GM21737 (cell line): ENCODE results near the gene SIAH1.
A peak's percentile ranks its signal among the peaks of the same experiment; 100 is the strongest.
"Not testable (repeated sequence)": the region's sequence is repeated elsewhere in the genome, so short reads cannot be mapped to it uniquely, and the experiment has no call there.

Experiments
- ATAC-seq: cut with Tn5 transposase; IDR thresholded peaks from one replicate; pipeline ENCODE4 v1.9.1; 2021; ENCODE audit warnings: mild to moderate bottlenecking, moderate library complexity; ENCODE audit not compliant: unreplicated experiment

Gene SIAH1

GRCh38 chr16:48385253-48386150, at the start of gene SIAH1:
Gene SIAH1 (minus strand): TSS chr16:48385413. CDS start chr16:48362428, 22,985 bp downstream.
- ATAC-seq: peak; percentile 63

DNA sequence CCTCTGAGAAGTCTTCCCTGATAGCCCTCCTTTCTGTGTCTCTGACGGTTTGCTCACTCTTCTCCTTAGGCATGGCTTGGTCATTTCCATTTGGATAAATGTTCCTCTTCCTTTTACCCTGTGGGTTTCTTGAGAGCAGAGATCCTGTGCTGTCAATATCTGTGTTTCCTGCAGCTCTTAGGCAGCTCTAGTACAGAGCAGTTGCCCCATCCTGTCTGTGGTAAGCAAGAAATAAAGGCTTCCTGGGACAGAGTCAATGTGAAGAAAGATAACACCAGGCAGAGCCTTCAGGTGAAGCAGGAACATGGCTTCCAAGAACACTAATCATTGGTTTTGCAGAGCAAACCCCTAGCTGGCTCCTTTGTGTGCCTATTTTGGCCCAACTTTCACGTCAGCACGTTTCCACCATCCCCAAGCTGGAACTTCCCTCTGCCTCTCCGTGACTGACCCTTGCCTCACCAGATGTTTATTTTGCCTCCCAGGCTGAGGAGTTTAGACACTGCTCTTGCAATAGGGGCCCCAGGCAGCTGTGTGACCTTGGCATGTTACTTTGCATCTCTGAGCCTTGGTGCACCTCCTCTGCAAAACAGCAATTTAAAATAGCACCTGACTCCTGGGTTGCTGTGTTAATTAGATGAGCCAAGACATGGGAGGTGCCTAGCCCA, 49.6 kb upstream of the SIAH1 start:
- no peak for ATAC-seq

DNA sequence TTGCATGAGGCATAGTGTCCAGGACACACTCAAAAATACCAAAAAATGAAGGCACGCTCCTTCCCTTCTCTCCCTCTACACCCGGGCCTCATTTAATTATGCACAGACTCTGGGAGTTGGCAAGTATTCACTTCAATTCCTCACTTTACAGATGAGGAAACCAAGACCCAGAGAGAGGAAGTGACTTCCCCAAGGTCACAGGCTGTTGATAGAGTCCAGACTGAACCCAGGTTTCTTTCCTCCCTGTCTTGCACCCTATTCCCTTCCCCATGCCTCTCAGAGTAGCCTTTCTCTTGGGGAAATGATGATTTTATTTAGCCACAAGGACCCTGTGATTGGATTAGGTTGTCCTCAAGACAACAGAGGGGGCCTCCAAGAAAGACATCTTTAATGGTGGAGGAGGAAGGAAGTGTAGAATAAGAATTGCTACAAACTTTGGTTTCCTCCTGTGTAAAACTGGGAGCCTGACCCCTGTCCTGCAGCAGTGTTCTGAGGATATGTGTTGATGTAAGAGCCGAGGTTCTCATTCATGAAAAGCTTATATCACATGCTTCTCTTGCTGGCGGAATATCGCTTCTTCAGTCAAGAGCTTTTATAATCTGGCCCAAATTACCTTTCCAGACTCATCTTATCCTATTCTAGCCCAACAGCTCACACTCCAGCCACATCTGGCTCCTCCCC, 48.8 kb upstream of the SIAH1 start:
- ATAC-seq: no peak

DNA sequence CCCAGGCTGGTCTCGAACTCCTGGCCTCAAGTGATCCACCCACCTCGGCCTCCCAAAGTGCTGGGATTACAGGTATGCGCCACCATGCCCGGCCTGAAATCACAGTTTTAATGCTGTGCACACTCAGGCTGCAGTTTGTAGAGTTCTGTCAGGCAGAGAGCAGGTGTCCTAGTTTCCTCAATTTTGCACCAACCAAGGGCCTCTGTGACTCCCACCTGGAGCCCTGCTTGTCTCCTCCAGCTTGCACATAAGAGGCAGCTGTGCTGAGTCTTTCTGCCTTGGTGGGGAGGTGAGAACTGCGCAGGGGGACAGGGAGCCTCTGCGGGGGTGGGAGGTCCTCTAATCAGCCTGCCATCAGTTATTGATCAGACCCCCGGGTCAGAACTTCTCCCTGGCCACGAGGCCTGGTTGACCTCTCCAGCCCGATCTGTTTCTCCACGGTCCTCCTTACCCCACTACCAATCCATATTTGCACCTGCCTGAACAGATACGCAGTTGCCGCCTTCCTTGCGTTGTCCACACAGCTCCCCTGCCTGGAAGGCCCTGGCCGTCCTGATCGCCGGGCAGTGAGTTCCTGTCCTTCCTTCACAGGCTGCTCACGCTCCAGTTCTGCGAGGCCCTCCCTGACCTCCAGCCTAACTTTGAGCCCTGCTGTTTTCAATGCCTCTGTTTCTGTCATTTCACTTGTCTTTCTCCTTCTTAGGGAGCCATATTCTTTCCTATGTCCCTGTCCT, 48.1 kb upstream of the SIAH1 start:
- no peak for ATAC-seq

- ATAC-seq: peak; percentile 60
Observed at GRCh38 chr16:48432136-48432535, 46.9 kb upstream of the SIAH1 start.

GRCh38 chr16:48430890-48431289, 45.7 kb upstream of the SIAH1 start:
- no peak for ATAC-seq

- no peak for ATAC-seq
Observed at GRCh38 chr16:48426244-48427141, 41.3 kb upstream of the SIAH1 start.

GRCh38 chr16:48422537-48422936, 37.3 kb upstream of the SIAH1 start:
- ATAC-seq: no peak

GRCh38 chr16:48421741-48422140, 36.5 kb upstream of the SIAH1 start:
- ATAC-seq: no peak

DNA sequence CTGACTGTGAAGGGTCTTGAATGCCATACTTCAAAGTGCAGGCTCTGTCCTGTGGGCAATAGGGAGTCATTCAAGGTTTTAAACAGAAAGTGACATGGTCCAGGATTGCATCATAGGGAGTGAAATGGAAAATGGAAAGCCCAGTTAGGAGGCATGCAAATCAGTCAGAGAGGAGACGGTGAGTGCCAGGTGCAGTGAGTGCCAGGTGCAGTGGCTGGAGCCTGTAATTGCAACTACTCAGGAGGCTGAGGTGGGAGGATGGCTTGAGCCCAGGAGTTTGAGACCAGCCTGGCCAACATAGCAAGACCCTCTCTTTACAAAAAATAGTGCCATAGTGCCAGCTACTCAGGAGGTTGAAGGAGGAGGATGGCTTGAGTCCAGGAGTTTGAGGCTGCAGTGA, 35.2 kb upstream of the SIAH1 start:
- no peak for ATAC-seq

DNA sequence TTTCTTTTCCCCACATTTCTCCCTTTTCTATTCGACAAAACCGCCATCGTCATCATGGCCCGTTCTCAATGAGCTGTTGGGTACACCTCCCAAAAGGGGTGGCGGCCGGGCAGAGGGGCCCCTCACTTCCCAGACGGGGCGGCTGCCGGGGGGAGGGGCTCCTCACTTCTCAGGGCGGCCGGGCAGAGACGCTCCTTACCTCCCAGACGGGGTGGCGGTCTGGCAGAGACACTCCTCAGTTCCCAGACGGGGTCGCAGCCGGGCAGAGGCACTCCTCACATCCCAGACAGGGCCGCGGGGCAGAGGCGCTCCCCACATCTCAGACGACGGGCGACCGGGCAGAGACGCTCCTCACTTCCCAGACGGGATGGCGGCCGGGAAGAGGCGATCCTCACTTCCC, 31.4 kb upstream of the SIAH1 start:
- not testable (repeated sequence) for ATAC-seq

DNA sequence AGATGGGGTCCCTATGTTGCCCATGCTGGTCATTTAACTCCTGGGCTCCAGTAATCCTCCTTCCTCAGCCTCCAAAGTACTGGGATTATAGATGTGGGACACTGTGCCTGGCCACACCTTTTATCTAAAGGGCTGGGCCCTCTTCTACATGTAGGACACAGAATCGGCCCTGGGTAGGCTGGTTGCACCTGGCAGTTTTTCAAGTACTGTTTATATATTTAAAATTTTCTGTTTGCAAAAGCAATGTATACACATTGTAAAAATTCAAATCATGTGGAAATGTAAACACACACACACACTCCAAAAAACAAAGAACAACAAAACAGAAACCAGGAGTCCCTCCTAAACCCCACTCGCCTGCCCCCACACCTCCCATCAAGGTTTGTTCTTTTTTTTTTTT, 28.1 kb upstream of the SIAH1 start:
- ATAC-seq: no peak

DNA sequence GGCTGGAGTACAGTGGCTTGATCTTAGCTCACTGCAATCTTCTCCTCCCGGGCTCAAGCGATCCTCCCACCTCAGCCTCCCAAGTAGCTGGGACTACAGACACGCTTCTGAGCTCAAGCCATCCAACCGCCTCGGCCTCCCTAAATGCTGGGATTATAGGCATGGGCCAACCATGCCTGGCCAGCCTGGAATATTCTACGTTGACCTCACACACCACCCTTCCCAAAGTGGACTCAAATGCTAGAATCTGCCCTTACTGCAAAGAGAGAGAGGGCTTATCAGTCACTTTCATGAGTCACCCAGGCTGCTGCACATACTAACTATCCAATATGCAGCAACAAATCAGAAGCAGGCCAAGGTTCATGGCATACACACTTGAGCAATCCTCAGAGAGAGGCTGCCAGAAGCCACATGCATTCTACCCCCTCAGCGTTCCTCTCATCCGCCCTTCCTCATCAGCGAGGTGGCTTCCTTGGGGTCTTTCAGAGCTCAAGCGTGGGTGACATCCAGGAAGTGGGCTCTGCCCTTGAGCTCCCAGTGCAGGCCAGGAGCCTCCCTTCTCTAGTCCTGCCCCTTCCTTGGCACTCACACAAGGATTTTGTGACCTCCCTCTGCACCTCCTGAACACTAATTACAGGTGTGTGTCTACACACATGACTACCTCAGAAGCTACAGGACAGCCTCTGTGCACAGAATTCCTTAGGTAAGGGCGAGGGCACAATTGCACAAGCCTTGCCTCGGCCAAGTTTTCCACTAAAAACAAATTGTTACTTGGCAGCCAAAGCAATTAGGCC, 24.8 kb upstream of the SIAH1 start:
- ATAC-seq: no peak

- ATAC-seq: no peak
Observed at GRCh38 chr16:48408688-48409087, 23.5 kb upstream of the SIAH1 start.

- ATAC-seq: no peak
Observed at GRCh38 chr16:48405907-48406306, 20.7 kb upstream of the SIAH1 start.

DNA sequence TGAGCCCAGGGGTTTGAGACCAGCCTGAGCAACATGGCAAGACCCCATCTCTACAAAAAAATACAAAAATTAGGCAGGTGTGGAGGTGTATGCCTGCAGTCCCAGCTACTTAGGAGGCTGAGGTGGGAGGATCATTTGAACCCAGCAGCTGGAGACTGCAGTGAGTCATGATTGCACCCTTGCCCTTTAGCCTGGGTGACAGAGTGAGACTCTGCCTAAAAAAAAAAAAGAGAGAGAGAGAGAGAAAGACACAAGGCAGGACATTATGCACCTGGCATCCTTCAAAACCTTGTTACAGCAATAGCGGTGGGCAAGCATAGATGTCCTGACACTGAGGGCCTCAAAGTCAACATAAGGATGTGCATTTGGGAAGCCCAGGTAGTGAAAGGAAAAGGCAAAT, 19.9 kb upstream of the SIAH1 start:
- no peak for ATAC-seq

- not testable (repeated sequence) for ATAC-seq
Observed at GRCh38 chr16:48402547-48402946, 17.3 kb upstream of the SIAH1 start.

- ATAC-seq: no peak
Observed at GRCh38 chr16:48395375-48395774, 10.2 kb upstream of the SIAH1 start.

DNA sequence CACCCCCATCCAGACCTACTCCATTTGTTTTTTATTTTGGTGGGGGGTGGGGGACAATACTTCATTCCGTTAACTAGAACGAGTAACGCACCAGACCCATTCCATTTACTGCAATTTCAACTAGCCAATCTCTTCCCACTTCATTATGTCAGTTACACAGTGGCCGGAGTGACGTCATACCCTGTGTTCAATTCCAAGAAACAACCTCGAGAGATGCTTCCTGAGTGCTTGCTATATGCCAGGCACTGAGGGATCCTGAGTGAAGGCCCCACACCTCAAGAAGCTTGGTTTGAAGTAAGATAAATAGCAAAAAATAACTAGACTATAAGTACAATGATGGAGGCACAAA, 9.1 kb upstream of the SIAH1 start:
- no peak for ATAC-seq
